PFSK-1 (cell line): Measurements from ENCODE around the gene WFIKKN1.

Experiments used
- FOXP2 ChIP-seq: optimal IDR thresholded peaks from 2 replicates; pipeline ENCODE3; 2011; ENCODE audit warnings: borderline replicate concordance, control low read depth, inconsistent platforms; ENCODE audit not compliant: insufficient read depth; ENCODE audit errors: extremely low read length, extremely low read depth
- POLR2AphosphoS5 ChIP-seq: IDR thresholded peaks from 2 replicates; pipeline ENCODE4 v1.6.1; 2012; ENCODE audit warnings: low read depth, mild to moderate bottlenecking, control low read depth, low read length, moderate library complexity
- REST ChIP-seq, 2 experiments: IDR thresholded peaks; 2 replicates each; pipeline versions ENCODE4 v1.6.1 to v1.8.0; 2011 to 2012; ENCODE audit warnings: low read depth in 2 of 2, low read length in 2 of 2, control low read depth in 1 of 2, inconsistent platforms in 1 of 2, mild to moderate bottlenecking in 1 of 2, moderate library complexity in 1 of 2; ENCODE audit not compliant: insufficient read depth in 1 of 2
- TAF1 ChIP-seq: IDR thresholded peaks from 2 replicates; pipeline ENCODE4 v1.6.1; 2012; ENCODE audit warnings: low read length, control low read depth, borderline replicate concordance; ENCODE audit not compliant: insufficient read depth

- TF ChIP-seq FOXP2 (no peak), TAF1 (no peak), POLR2AphosphoS5 (no peak), REST (IDR thresholded peaks at IDR 0.05; ENCODE audit: insufficient read depth in 1 of 2, low read depth in 2 of 2, low read length in 2 of 2) (no peak)
These were observed 34.1 kb upstream of the WFIKKN1 start for GRCh38 chr16:596736-597060.
